Stimulated activated CD4-positive, alpha-beta T cell treated with anti-CD3 and anti-CD28 coated beads, Interleukin-15, amount 100 ng/mL, for 1 hour (primary cell): ENCODE measurements around the gene ZFP37.
"Not testable (repeated sequence)": the region's sequence is repeated elsewhere in the genome, so short reads cannot be mapped to it uniquely, and the experiment has no call there.

Experiments
- DNase-seq, 2 donors: peaks; one replicate each; pipeline ENCODE4 v3.0.0-alpha.2; 2020; ENCODE audit warnings: low read depth in 1 of 2, low spot score in 1 of 2

Gene ZFP37

GRCh38 chr9:113056191-113057106 lies at the start of gene ZFP37:
Gene ZFP37, minus strand, starts transcription at chr9:113056724. Its CDS starts 36 bp downstream, at chr9:113056688.
- DNase-seq: peak; percentile 48 to 67

DNA sequence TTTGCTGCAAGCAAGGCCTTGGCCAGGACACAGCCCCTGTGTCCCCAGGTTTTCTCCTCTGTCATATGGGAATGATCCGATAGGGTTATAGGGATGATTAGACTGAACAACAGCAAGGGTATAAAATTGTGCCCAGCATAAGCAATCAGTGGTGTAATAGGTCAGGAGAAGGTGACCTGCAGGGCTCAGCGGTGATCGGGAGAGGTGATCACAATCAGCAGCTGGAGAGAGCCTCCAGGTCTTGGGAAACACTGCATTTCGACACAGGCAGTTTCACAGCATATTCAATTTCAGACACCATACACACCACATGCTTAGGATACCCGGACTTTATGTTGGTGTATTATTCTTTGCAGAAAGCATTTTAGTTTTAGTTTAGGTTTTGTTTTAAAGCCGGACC lies 48.8 kb upstream of the ZFP37 start:
- DNase-seq: not testable (repeated sequence)

DNA sequence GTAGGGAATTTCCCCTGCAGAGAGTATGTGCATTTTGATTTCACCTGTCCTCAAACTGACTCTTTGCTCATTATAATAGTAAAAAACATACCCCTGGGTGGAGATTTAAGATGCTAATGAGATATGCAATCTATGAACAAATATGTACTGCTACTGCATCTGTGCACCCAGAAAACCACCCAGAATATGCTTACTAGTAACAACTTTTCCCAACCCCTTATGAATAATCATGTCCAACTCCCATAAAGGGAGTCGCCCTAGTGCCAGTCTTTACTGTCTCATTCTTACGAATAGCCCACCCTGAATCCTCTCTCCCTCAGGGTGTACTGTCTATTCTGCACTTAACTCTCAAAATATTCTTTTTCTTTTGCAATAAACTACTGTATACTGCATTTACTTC lies 39.0 kb upstream of the ZFP37 start:
- DNase-seq: no peak

GRCh38 chr9:113089924-113090323 lies 33.4 kb upstream of the ZFP37 start:
- DNase-seq: not testable (repeated sequence)

- not testable (repeated sequence) for DNase-seq
Measured at GRCh38 chr9:113089143-113089505, 32.6 kb upstream of the ZFP37 start.

- DNase-seq: not testable (repeated sequence)
Measured at GRCh38 chr9:113088456-113089142, 32.1 kb upstream of the ZFP37 start.

GRCh38 chr9:113062932-113063310 lies 6.4 kb upstream of the ZFP37 start:
- DNase-seq: not testable (repeated sequence)

DNA sequence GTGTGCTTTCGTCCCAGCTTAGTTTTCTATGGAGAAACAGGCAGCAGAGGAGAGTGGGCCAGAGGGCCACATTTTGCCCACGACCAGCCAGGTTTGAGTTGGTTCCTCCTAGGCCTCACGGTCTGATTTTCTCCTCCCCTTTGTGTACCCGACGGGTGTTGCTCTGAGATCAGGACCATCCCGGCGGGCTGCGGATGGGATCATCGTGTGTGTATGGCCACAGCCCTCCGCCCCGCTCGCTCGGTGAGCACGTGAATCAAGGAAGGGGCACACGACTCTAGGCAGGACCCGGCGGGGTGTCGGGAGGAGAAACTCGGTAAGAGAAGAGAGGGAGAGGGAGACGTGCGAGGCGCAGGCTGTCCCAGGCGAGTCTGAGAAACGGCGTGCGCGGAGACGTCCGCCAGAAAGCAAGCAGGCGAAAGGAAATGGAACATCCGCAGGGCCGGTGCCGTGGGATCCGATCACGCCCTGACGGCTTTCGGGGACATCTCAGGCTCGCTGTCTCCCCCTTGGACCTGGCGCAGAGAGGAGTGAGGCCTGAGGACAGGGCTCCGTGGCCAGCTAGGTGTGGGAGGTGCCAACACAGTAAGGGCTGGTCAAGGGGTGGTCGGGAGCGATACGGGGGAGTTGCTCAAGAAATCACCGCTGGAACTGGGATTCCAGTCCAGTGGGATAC lies 5.9 kb upstream of the ZFP37 start:
- not testable (repeated sequence) for DNase-seq

DNA sequence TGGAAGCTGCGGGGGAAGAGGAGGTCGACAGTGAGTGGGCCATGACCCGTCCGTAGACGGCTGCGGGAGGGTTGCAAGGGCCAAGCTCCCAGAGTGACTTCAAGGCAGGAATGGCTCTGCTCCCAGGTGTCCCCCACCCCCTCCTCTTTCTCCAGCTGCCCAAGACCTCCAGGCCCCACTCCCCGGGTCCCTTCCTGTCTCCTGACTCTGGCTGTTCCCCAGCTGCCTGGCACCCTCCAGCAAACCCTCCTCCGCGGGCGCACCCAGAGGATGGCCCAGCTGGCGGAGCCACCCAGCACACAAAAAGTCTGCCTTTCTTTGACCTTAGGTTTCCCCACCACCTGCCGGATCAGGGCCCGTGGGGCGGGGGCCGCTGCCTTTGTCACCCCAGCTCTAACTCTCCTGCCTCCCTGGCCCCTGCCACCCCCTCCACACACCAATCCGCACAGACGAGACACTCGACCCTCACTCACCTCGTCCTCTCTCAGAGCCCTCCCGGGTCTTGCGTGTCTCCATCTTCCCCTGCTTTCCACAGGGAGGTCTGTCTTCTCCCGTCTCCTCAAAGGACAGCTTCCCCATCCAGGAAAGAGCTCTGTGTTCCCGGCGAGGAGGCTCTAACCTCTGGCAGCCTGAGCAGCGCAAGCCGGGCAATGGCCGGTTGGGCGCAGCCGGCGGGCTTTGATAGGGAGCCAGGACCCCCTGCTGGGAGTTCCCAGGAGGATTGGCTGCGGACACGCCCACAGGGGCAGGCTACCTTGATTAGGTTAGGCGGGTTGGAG lies 4.7 kb upstream of the ZFP37 start:
- DNase-seq: not testable (repeated sequence)

GRCh38 chr9:113059581-113060284 lies 3.2 kb upstream of the ZFP37 start:
- DNase-seq: not testable (repeated sequence)

GRCh38 chr9:113057193-113057592 lies 669 bp upstream of the ZFP37 start:
- DNase-seq: no peak

GRCh38 chr9:113042884-113043657 lies 13.5 kb downstream of the ZFP37 start:
- DNase-seq: no peak

DNA sequence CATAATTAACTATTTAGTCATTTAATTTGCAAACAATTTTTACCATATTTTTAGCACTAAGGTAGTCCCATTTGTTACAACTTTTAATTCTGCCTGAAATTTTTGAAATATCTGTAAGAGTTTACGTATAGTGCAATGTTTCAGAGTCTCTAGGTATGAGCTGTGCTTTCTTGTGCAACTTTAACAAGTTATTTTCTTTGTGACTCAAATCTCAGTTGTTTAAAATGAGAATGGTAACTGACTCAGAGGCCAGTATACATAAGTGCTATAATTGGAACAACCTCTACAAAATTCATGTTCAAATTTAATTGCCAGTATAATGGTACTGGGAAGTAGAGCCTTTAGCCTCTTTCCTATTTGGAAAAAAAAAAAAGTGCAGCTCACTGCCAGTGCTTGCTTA lies 30.3 kb downstream of the ZFP37 start:
- DNase-seq: no peak

DNA sequence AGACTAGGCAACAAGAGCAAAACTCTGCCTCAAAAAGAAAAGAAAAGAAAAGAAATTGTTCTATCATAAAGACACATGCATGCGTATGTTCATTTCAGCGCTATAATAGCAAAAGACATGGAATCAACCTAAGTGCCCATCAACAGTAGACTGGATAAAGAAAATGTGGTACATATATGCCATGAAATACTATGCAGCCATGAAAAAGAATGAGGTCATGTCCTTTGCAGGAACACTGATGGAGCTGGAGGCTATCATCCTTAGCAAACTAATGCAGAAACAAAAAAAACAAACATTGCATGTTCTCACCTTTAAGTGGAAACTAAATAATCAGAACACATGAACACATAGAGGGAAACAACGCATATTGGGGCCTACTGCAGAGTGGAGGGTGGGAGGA lies 38.3 kb downstream of the ZFP37 start:
- DNase-seq: no peak

DNA sequence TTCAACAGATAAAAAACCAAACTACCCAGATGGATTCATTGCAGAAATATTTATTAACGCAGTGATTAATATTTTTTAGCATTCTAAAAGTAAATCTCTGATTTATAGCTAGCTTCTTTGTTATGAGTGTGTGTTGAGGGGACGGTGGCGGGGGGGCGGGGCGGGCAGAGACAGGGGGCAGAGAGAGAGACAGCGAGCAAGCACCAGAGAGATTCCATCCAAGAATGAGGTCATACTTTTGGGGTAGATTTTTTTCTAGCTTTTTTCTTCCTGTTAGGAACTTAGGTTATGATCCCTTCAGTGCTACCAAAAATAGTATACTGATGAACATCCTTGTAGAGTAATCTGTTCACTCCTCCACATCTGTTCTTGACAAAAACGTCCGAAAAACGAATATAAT lies 44.0 kb downstream of the ZFP37 start:
- DNase-seq: no peak

DNA sequence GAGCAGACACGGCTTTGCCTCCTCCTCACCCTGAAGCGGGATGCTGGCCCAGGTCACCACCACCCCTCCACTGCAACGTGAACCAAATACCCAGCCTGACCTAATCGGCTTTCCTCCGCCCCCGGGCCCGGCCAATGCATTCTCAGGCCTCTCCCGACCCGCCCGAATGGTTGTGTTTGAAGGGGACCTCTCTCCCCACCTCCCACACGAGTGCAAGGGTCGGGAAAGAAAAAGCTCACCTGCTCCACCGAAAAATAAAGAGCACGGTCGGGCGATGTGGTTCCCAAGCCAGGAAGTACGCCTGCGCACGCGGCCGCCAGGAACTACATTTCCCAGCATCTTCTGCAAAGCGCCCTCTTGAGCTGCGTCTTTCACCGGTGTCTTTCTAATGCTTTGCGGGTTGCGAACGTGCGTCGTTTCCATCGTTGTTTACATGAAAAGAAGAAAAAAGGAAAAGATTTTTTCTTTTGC lies 44.6 kb downstream of the ZFP37 start, which contains the start of gene ZNF883:
ZNF883 (minus strand) TSS at position 282 of the 471 bp plus-strand sequence.
- DNase-seq: peak in 1 of 2 donors; percentile 6

- no peak for DNase-seq
Measured at GRCh38 chr9:113005777-113006176, 50.7 kb downstream of the ZFP37 start.

- no peak for DNase-seq
Measured at GRCh38 chr9:112997236-112997941, 59.1 kb downstream of the ZFP37 start.
